SK-N-SH treated with all-trans-retinoic acid at 6 μM for 48 hours (cell line): Measurements from ENCODE around the gene PTPN13.

Experiments
- ATAC-seq: fragments of 200-7000 bp; cut with Tn5 transposase; 3 replicates; pipeline ENCODE4 v1.9.1; 2020; ENCODE audit warnings: mild to moderate bottlenecking, moderate library complexity
- ARNTL ChIP-seq: fragments of 450-650 bp; formaldehyde crosslinking; IDR thresholded peaks from 2 replicates; pipeline ENCODE4 v1.5.0; 2020; ENCODE audit warnings: low read depth, mild to moderate bottlenecking, moderate library complexity, borderline replicate concordance
- CREB5 ChIP-seq: fragments of 250-450 bp; sonication (Bioruptor Pico); IDR thresholded peaks from 2 replicates; pipeline ENCODE4 v1.5.1; 2020; ENCODE audit warnings: low read depth, mild to moderate bottlenecking, moderate library complexity
- CSDC2 ChIP-seq: fragments of 250-450 bp; sonication (Bioruptor Pico); IDR thresholded peaks from 2 replicates; pipeline ENCODE4 v1.5.0; 2020; ENCODE audit warnings: mild to moderate bottlenecking, moderate library complexity
- GLIS3 ChIP-seq: fragments of 250-450 bp; sonication (Bioruptor Pico); IDR thresholded peaks from 2 replicates; pipeline ENCODE4 v1.5.0; 2020; ENCODE audit warnings: mild to moderate bottlenecking, moderate library complexity
- OSR1 ChIP-seq: fragments of 250-450 bp; sonication (Bioruptor Pico); IDR thresholded peaks from 2 replicates; pipeline ENCODE4 v1.8.0; 2022; ENCODE audit warnings: moderate library complexity, mild to moderate bottlenecking, inconsistent platforms
- PPARA ChIP-seq: fragments of 250-450 bp; sonication (Bioruptor Pico); IDR thresholded peaks from 2 replicates; pipeline ENCODE4 v1.5.0; 2020; ENCODE audit warnings: mild to moderate bottlenecking, borderline replicate concordance
- RARB ChIP-seq: fragments of 250-450 bp; sonication (Bioruptor Pico); IDR thresholded peaks from 2 replicates; pipeline ENCODE4 v1.8.0; 2021; ENCODE audit warnings: mild to moderate bottlenecking, moderate library complexity
- SNAI2 ChIP-seq: fragments of 250-450 bp; sonication (Bioruptor Pico); IDR thresholded peaks from 2 replicates; pipeline ENCODE4 v1.5.0; 2020; ENCODE audit warnings: mild to moderate bottlenecking, moderate library complexity
- TCF4 ChIP-seq: fragments of 250-450 bp; sonication (Bioruptor Pico); IDR thresholded peaks from 2 replicates; pipeline ENCODE4 v1.8.0; 2021; ENCODE audit warnings: mild to moderate bottlenecking, moderate library complexity, borderline replicate concordance
- TOX ChIP-seq: fragments of 250-450 bp; sonication (Bioruptor Pico); IDR thresholded peaks from 2 replicates; pipeline ENCODE4 v1.8.0; 2021; ENCODE audit warnings: mild to moderate bottlenecking, moderate library complexity, borderline replicate concordance
- ZC3H10 ChIP-seq: fragments of 250-450 bp; sonication (Bioruptor Pico); IDR thresholded peaks from 2 replicates; pipeline ENCODE4 v1.5.1; 2021; ENCODE audit warnings: mild to moderate bottlenecking, moderate library complexity
- ZFP3 ChIP-seq: fragments of 250-450 bp; sonication (Bioruptor Pico); IDR thresholded peaks from 2 replicates; pipeline ENCODE4 v1.5.0; 2020; ENCODE audit warnings: mild to moderate bottlenecking, moderate library complexity
- ZFP30 ChIP-seq: fragments of 450-650 bp; formaldehyde crosslinking; IDR thresholded peaks from 2 replicates; pipeline ENCODE4 v1.5.0; 2022; ENCODE audit warnings: mild to moderate bottlenecking, moderate library complexity
- ZNF565 ChIP-seq: fragments of 450-650 bp; formaldehyde crosslinking; conservative IDR thresholded peaks from 2 replicates; pipeline ENCODE4 v1.5.0; 2020; ENCODE audit warnings: low read depth, mild to moderate bottlenecking, moderate library complexity
- ZNF70 ChIP-seq: fragments of 450-650 bp; formaldehyde crosslinking; IDR thresholded peaks from 2 replicates; pipeline ENCODE4 v1.5.0; 2020; ENCODE audit warnings: mild to moderate bottlenecking, moderate library complexity
- ZNF8 ChIP-seq: fragments of 450-650 bp; formaldehyde crosslinking; IDR thresholded peaks from 2 replicates; pipeline ENCODE4 v1.5.0; 2020; ENCODE audit warnings: mild to moderate bottlenecking, moderate library complexity
- TF ChIP-seq, protein P1 (sequence below): fragments of 250-450 bp; sonication (Bioruptor Pico); IDR thresholded peaks from 2 replicates; pipeline ENCODE4 v1.5.1; 2021; ENCODE audit warnings: mild to moderate bottlenecking, moderate library complexity
- TF ChIP-seq, protein P2 (sequence below): fragments of 250-450 bp; sonication (Bioruptor Pico); IDR thresholded peaks from 2 replicates; pipeline ENCODE4 v1.5.0; 2020; ENCODE audit warnings: mild to moderate bottlenecking, moderate library complexity

Gene PTPN13

DNA sequence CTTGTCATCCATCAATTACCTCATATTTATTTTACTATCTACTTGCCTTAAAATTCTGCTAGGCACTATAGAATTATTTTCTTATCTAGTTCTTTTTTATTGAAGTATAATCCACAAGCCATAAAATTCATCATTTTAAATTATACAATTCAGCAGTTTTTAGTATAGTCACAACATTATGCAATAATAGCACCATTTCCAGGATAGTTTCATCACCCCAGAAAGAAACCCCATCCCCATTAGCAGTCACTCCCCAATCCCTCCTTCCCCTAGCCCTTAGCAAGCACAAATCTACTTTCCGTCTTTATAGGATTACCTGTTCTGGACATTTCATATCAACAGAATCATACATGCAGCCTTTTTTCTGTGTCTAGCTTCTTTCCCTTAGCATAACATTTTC, 239.5 kb downstream of the PTPN13 start:
- TF ChIP-seq PPARA (CRISPR knock-in tag) (no peak), CSDC2 (CRISPR knock-in tag) (no peak), RARB (no peak), CREB5 (CRISPR knock-in tag) (no peak), ZNF565 (CRISPR knock-in tag) (no peak), SNAI2 (CRISPR knock-in tag) (no peak), ZFP30 (CRISPR knock-in tag) (no peak), ZC3H10 (CRISPR knock-in tag) (no peak), TCF4 (CRISPR knock-in tag) (no peak), GLIS3 (CRISPR knock-in tag) (no peak), OSR1 (CRISPR knock-in tag) (no peak), ZNF8 (CRISPR knock-in tag) (no peak)
- TF ChIP-seq, protein P1, sequence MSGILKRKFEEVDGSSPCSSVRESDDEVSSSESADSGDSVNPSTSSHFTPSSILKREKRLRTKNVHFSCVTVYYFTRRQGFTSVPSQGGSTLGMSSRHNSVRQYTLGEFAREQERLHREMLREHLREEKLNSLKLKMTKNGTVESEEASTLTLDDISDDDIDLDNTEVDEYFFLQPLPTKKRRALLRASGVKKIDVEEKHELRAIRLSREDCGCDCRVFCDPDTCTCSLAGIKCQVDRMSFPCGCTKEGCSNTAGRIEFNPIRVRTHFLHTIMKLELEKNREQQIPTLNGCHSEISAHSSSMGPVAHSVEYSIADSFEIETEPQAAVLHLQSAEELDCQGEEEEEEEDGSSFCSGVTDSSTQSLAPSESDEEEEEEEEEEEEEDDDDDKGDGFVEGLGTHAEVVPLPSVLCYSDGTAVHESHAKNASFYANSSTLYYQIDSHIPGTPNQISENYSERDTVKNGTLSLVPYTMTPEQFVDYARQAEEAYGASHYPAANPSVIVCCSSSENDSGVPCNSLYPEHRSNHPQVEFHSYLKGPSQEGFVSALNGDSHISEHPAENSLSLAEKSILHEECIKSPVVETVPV (CRISPR knock-in tag), result no peak
- no peak for ATAC-seq

GRCh38 chr4:86834901-86835300, 240.8 kb downstream of the PTPN13 start:
- TF ChIP-seq, protein P2, sequence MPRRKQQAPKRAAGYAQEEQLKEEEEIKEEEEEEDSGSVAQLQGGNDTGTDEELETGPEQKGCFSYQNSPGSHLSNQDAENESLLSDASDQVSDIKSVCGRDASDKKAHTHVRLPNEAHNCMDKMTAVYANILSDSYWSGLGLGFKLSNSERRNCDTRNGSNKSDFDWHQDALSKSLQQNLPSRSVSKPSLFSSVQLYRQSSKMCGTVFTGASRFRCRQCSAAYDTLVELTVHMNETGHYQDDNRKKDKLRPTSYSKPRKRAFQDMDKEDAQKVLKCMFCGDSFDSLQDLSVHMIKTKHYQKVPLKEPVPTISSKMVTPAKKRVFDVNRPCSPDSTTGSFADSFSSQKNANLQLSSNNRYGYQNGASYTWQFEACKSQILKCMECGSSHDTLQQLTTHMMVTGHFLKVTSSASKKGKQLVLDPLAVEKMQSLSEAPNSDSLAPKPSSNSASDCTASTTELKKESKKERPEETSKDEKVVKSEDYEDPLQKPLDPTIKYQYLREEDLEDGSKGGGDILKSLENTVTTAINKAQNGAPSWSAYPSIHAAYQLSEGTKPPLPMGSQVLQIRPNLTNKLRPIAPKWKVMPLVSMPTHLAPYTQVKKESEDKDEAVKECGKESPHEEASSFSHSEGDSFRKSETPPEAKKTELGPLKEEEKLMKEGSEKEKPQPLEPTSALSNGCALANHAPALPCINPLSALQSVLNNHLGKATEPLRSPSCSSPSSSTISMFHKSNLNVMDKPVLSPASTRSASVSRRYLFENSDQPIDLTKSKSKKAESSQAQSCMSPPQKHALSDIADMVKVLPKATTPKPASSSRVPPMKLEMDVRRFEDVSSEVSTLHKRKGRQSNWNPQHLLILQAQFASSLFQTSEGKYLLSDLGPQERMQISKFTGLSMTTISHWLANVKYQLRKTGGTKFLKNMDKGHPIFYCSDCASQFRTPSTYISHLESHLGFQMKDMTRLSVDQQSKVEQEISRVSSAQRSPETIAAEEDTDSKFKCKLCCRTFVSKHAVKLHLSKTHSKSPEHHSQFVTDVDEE (CRISPR knock-in tag), result no peak
- TF ChIP-seq CSDC2 (CRISPR knock-in tag), result no peak
- no peak for TF ChIP-seq ZFP30 (CRISPR knock-in tag)
- TF ChIP-seq ZC3H10 (CRISPR knock-in tag), result no peak
- TF ChIP-seq ZNF70, result no peak
- TF ChIP-seq, protein P1 (CRISPR knock-in tag), result no peak
- no peak for TF ChIP-seq TOX (CRISPR knock-in tag)
- TF ChIP-seq GLIS3 (CRISPR knock-in tag), result no peak
- TF ChIP-seq PPARA (CRISPR knock-in tag), result no peak
- TF ChIP-seq ARNTL (CRISPR knock-in tag), result no peak
- ATAC-seq, result no peak

DNA sequence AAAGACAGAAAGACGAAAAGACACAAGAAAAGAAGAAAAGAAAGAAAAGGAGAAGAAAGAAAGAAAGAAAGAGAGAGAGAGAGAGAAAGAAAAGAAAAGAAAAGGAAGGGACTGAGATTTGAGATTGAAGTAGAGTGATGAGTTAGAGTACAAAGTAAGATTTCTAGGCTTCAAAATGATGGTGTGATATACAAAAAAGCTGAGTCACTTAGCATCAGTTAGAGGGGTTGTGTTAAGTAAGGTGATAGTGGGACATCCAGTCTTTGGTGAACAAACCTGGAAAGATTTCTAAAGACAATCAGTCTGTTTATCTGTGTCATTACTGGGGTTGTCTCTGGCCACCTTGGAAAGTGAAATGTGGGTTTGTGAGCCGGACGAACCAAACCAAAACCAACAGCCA, 241.6 kb downstream of the PTPN13 start:
- no peak for ATAC-seq
- TF ChIP-seq PPARA (CRISPR knock-in tag) (no peak), ZFP3 (no peak), ARNTL (CRISPR knock-in tag) (no peak), GLIS3 (CRISPR knock-in tag) (no peak), RARB (no peak), CREB5 (CRISPR knock-in tag) (no peak)
- TF ChIP-seq, protein P2 (CRISPR knock-in tag), result no peak
